HG03521 (cell line): ENCODE measurements around the gene CGB5.

Source experiments
- ATAC-seq: cut with Tn5 transposase; IDR thresholded peaks from one replicate; pipeline ENCODE4 v1.9.1; 2021; ENCODE audit warnings: mild to moderate bottlenecking, moderate library complexity; ENCODE audit not compliant: unreplicated experiment

Gene CGB5

DNA sequence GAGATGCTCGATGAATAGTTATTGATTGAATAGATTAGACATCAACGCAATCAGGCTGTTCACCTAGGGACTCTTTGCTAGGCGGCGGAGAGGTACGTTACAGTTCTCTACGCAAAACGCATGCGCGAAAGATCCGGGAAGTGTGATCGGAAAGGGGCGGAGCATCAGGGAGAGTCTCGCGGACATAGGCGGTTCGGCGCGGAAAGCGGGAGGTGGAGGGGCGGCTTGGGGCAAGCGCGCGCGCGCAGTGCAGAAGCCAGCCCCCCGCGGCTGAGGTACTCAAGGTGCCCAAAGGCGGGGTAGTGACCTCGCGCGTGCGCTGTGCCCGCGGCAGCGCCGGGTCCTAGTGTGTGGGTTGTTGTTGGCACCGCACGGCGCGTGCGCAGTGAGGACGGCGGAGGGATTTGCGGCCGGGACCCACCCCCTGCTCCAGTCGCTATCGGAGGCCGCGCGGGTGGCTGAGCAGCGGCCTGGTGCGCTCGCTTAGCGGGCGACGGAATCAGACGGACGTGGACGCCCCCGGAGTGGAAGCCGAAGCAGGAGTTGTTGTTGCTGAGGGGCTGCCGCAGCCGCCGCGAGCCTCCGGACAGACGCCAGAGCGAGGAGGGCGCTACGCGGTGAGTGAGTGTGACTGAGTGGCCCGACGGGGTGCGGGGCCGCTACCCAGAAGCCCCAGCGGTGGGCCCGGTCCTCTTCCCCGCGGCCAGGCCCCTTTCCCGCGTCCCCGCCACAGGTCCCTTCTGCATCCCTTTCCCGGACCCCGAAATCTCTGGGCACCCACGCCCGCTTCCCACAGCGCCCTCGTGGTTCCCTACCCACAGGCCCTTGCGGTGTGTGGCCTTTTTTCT is 41.6 kb downstream of the CGB5 start, which contains the start of gene SNRNP70:
Gene SNRNP70, plus strand, starts transcription at position 432 of the 848 bp plus-strand sequence. CDS start 964 bp downstream, outside the sequence.
- peak; percentile 92 for ATAC-seq

GRCh38 chr19:49085868-49086232 is 42.2 kb downstream of the CGB5 start:
- no peak for ATAC-seq

- ATAC-seq = no peak
Observed at GRCh38 chr19:49086296-49086695, 42.6 kb downstream of the CGB5 start.

DNA sequence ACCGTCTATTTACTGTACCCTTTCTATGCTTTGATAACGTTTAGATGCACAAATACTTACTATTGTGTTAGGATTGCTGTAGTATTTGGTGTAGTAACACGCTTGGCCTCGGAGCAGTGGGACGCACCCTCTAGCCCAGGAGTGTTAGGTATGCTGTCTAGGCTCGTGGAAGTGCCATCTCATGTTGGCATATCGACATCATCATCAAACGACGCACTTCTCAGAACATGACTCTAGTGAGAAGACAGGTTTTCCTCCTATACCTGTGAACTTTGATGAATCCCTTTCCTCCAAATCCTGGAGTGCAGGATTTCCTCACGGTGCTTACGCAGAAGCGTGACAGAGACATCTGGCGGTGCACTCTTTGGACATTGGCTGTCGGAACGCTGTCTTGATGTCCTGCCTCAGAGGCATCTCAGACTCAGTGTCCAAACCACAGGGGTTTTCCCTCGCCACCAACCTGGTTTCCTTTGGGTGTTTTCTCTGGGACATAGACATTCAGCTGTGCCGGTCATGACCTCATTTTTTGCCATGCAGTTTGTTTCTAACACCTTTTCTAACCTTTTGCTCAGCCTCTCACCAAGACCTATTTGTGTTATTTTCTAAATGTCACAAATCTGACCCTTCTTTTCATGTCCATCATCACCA is 47.9 kb downstream of the CGB5 start:
- ATAC-seq = no peak

DNA sequence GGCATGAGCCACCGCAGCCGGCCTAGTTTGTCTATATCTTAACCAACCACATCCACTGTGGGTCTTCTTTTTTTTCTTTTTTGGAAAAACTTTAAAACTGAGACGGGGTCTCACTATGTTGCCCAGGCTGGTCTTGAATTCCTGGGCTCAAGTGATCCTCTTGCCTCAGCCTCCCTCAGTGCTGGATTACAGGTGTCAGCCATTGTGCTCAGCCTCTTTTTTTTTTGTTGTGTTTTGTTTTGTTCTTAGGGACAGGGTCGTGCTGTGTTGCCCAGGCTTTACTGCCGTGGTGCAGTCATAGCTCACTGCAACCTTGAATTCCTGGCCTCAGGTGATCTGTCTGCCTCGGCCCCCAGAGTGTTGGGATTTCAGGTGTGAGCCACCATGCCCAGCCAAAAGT is 49.0 kb downstream of the CGB5 start:
- no peak for ATAC-seq
